ENCODE results near the gene PLCG2.

Gene PLCG2

DNA sequence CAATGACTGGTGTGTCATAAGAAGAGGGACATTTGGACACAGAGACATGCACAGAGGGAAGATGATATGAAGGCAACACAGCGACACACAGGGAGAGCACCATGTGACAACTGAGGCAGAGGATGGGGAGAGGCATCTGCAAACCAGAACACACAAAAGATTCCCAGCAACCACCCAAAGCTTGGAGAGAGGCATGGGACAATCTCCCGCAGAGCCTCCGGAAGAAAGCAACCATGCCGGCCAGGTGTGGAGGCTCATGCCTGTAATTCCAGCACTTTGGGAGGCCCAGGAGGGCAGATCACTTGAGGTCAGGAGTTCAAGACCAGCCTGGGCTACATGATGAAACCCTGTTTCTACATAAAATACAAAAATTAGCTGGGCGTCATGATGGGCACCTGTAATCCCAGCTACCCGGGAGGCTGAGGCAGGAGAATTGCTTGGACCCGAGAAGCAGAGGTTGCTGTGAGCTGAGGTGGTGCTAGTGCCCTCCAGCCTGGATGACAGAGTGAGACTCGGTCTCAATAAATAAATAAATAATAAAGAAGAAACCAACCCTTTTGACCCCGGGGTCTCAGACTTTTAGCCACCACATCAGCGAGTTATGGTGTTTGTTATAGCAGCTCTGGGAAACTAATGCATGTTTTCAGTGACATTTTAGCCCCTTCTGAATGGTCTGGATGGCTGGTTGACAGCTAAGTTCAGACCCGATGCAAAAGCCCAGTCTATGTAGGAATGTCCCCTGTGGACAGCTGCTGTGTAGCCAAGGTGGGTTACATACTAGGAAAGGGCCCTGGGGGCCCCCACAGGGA is 13.8 kb upstream of the PLCG2 start:
- TF ChIP-seq POLR2AphosphoS5 (IDR thresholded peaks at IDR 0.05; ENCODE audit: borderline replicate concordance, low read depth, low read length): no peak
- TF ChIP-seq EZH2 (IDR thresholded peaks at IDR 0.05): no peak
- no peak for TF ChIP-seq FOXP2 (optimal IDR thresholded peaks at IDR 0.05; ENCODE audit: control extremely low read depth, extremely low read length, insufficient read depth)

DNA sequence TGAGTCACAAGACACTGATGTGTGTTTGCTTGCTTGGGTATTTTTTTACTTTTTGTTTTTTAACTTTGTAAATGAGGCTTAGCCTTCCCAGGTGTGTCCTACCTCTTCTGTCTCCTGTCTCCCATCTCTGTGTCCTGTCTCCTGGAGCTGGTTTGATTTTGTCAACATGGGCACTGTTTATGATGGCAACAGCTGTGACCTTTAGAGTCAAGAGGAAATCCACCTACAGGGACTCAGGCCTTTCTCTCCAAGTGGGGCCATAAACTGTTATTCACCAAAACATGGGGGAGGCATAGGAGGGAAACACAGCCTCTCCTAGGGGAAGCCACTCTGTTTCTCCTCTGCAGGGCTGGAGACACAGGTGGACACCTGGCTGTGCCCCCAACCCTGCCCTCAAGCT is 13.1 kb upstream of the PLCG2 start:
- Histone ChIP-seq H3K4me3 (no peak overlapping the region), H3K9me3 (ENCODE audit: low read depth, low read length) (no peaks in the 10 kb centered on the region), H3K27ac (no peak overlapping the region), H3K36me3 (ENCODE audit: insufficient read depth, low read length) (no peaks in the 10 kb centered on the region), H3K9ac (ENCODE audit: insufficient read length) (no peak overlapping the region)
- no peak for TF ChIP-seq FOXP2 (optimal IDR thresholded peaks at IDR 0.05; ENCODE audit: control extremely low read depth, extremely low read length, insufficient read depth)
- no peak for TF ChIP-seq POLR2AphosphoS5 (IDR thresholded peaks at IDR 0.05; ENCODE audit: borderline replicate concordance, low read depth, low read length)
- no peak for TF ChIP-seq EZH2 (IDR thresholded peaks at IDR 0.05)
- no peak for DNase-seq (ENCODE audit: low read depth, low spot score)

More for the DNA sequence above, 13.8 kb upstream of the PLCG2 start:
- DNase-seq (ENCODE audit: low read depth, low spot score): no peak
- Histone ChIP-seq H3K9ac (ENCODE audit: insufficient read length) (no peak overlapping the region), H3K36me3 (ENCODE audit: insufficient read depth, low read length) (no peaks in the 10 kb centered on the region), H3K27ac (no peak overlapping the region), H3K9me3 (ENCODE audit: low read depth, low read length) (no peaks in the 10 kb centered on the region), H3K4me3 (no peak overlapping the region)

DNA sequence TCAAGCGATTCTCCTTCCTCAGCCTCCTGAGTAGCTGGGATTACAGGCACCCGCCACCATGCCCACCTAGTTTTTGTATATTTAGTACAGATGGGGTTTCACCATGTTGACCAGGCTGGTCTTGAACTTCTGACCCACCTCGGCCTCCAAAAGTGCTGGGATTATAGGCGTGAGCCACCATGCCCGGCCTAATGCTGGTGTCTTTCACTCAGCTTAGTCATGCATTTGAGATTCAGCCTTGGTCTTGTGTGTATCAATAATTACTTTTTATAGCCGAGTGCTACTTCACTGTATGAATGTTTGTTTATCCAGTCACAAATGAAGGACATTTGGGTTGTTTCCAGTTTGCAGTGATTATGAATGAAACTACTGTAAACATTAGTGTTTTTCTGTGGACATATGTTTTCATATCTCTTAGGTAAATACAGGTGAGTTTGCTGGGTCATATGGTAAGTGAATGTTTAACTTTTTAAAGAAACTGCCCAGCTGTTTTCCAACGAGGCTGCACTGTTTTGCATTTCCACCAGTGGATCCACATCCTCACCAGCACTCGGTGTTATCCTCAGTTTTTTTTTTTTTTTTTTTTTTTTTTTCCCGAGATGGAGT is 11.0 kb upstream of the PLCG2 start:
- Histone ChIP-seq H3K27ac (no peak overlapping the region), H3K4me3 (no peak overlapping the region), H3K9ac (ENCODE audit: insufficient read length) (no peak overlapping the region), H3K9me3 (ENCODE audit: low read depth, low read length) (no peaks in the 10 kb centered on the region), H3K36me3 (ENCODE audit: insufficient read depth, low read length) (no peaks in the 10 kb centered on the region)
- no peak for DNase-seq (ENCODE audit: low read depth, low spot score)
- TF ChIP-seq POLR2AphosphoS5 (IDR thresholded peaks at IDR 0.05; ENCODE audit: borderline replicate concordance, low read depth, low read length) (no peak), FOXP2 (optimal IDR thresholded peaks at IDR 0.05; ENCODE audit: control extremely low read depth, extremely low read length, insufficient read depth) (no peak), EZH2 (IDR thresholded peaks at IDR 0.05) (no peak)

DNA sequence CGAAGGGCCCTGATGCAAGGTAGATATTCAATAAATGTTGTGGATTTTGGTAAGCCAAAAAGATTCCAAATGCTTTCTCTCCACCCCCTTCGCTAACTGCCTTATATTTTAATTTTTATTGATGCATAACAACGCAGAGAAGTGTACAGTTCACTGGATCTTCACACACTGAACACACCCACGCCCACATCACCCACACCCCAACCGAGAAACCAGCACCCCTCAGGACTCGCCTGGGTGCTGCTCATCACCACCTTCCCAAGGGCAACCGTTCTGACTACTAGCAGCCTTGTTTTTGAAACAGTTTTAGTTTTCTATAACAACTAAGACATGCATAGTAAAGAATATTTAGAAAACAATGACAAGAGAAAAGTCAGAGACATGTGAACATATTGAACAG is 9.1 kb upstream of the PLCG2 start:
- Histone ChIP-seq H3K36me3 (ENCODE audit: insufficient read depth, low read length) (no peaks in the 10 kb centered on the region), H3K4me3 (no peak overlapping the region), H3K9ac (ENCODE audit: insufficient read length) (no peak overlapping the region), H3K27ac (no peak overlapping the region), H3K9me3 (ENCODE audit: low read depth, low read length) (no peaks in the 10 kb centered on the region)
- no peak for DNase-seq (ENCODE audit: low read depth, low spot score)
- no peak for TF ChIP-seq EZH2 (IDR thresholded peaks at IDR 0.05)
- no peak for TF ChIP-seq FOXP2 (optimal IDR thresholded peaks at IDR 0.05; ENCODE audit: control extremely low read depth, extremely low read length, insufficient read depth)
- TF ChIP-seq POLR2AphosphoS5 (IDR thresholded peaks at IDR 0.05; ENCODE audit: borderline replicate concordance, low read depth, low read length): no peak

DNA sequence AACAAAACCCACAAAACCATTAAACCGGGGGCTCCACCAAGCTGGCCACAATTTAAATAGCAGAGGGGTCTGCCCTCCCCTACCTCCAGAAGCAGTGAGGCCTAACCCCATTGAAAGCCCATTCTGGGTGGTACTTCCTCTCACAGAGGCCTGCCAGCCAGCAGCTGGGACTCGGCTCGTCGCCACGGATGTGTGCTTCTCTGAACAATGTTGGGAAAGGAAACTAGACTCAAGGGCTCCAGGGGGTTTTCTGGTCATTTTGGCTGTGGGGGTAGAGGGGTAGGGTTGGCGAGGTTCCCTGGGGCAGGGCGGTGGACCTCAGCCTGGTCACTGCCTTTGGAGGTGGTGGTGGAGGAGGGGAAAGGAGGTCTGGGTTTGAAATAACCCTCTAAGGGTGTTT is 4.7 kb upstream of the PLCG2 start:
- no peak overlapping the region for H3K9ac ChIP-seq (ENCODE audit: insufficient read length)
- no peak overlapping the region for H3K4me3 ChIP-seq
- no peaks in the 10 kb centered on the region for H3K36me3 ChIP-seq (ENCODE audit: insufficient read depth, low read length)
- DNase-seq (ENCODE audit: low read depth, low spot score): no peak
- TF ChIP-seq EZH2 (IDR thresholded peaks at IDR 0.05) (no peak), POLR2AphosphoS5 (IDR thresholded peaks at IDR 0.05; ENCODE audit: borderline replicate concordance, low read depth, low read length) (no peak), FOXP2 (optimal IDR thresholded peaks at IDR 0.05; ENCODE audit: control extremely low read depth, extremely low read length, insufficient read depth) (no peak)
- H3K9me3 ChIP-seq (ENCODE audit: low read depth, low read length): no peaks in the 10 kb centered on the region
- no peak overlapping the region for H3K27ac ChIP-seq

DNA sequence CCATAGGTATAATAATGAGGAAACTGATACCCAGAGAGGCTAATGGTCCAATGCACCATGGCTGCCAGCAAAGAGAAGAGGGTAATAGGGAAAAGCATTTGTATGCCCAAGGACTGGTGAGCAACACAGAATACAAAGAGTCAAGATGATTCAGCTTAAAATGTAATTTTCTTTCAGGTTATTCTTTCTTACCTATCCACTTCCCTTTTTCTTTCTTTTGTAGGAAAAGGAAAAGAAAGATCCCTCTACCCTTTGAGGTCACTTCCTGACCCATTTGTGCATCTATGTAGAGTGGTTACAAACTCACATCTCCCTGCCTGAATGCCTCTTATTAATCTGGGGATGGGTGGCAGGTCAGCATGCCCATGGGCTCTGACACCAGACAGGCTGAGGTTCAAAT is 3.5 kb upstream of the PLCG2 start:
- TF ChIP-seq FOXP2 (optimal IDR thresholded peaks at IDR 0.05; ENCODE audit: control extremely low read depth, extremely low read length, insufficient read depth) (no peak), POLR2AphosphoS5 (IDR thresholded peaks at IDR 0.05; ENCODE audit: borderline replicate concordance, low read depth, low read length) (no peak)
- H3K4me3 ChIP-seq: no peak overlapping the region
- no peaks in the 10 kb centered on the region for H3K36me3 ChIP-seq (ENCODE audit: insufficient read depth, low read length)
- H3K9me3 ChIP-seq (ENCODE audit: low read depth, low read length): no peaks in the 10 kb centered on the region
- no peak for DNase-seq (ENCODE audit: low read depth, low spot score)
- H3K27ac ChIP-seq: no peak overlapping the region
- no peak overlapping the region for H3K9ac ChIP-seq (ENCODE audit: insufficient read length)

DNA sequence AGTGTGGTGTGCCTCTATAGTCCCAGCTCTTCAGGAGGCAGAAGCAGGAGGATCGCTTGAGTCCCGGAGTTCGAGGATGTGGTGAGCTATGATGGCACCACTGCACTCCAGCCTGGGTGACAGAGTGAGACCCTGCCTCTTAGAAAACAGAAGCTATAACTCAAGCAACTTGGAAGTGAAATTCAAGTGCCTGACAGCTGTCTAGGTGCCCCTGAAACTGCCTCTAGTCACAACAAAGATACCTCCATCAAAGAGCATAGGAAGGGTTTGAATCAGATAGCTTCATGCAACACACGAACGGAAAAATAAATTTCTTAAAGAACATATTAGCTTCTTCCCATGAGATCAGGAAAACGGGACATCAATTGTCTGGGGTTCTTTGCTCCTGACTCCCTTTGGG is 860 bp upstream of the PLCG2 start:
- H3K27ac ChIP-seq: no peak overlapping the region
- no peak for DNase-seq (ENCODE audit: low read depth, low spot score)
- TF ChIP-seq POLR2AphosphoS5 (IDR thresholded peaks at IDR 0.05; ENCODE audit: borderline replicate concordance, low read depth, low read length) (no peak), FOXP2 (optimal IDR thresholded peaks at IDR 0.05; ENCODE audit: control extremely low read depth, extremely low read length, insufficient read depth) (no peak), EZH2 (IDR thresholded peaks at IDR 0.05) (no peak)
- H3K4me3 ChIP-seq: no peak overlapping the region
- no peaks in the 10 kb centered on the region for H3K36me3 ChIP-seq (ENCODE audit: insufficient read depth, low read length)
- H3K9ac ChIP-seq (ENCODE audit: insufficient read length): no peak overlapping the region
- no peaks in the 10 kb centered on the region for H3K9me3 ChIP-seq (ENCODE audit: low read depth, low read length)

DNA sequence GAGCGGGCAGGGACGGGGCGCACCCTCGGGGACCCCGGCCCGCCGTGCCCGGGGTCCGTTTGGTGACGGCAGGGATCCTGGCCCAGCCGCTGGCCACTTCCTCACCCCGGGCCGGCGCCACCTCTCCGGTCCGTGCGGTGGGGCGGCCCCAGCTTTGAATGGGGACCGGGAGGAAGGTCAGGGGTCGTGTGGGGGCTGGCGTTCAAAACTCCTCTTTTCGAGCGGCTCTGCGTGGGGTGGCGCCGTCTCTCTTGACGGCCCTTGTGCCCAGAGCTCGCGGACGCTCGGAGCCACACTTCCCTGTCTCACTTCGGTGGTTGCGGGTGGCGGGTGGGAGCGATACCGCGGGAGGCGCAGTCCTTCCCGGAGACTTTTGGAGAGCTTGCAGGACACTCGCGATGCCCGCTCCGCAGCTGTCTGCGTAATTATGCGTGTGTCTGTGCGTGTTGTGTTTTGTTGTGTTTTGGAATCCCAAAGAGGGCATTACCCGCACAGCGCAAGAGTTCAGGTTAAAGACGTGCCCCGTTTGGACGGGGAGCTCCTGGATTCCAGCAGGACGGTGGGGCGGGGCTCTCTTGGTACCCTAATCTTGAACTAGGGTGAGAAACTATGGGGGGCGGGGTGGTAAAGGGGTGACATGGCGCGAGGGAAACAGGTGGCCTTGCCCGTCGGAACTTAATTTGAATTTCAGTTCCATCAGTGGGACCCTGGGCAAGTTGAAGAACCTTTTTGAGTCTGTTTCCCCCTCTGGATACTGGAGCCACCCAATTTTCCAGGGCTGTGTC is 637 bp downstream of the PLCG2 start:
- H3K9ac ChIP-seq (ENCODE audit: insufficient read length): peak overlapping the region; percentile 45
- H3K27ac ChIP-seq: no peak overlapping the region
- H3K4me3 ChIP-seq: peak overlapping the region; percentile 76
- no peak for DNase-seq (ENCODE audit: low read depth, low spot score)
- TF ChIP-seq FOXP2 (optimal IDR thresholded peaks at IDR 0.05; ENCODE audit: control extremely low read depth, extremely low read length, insufficient read depth) (no peak), POLR2AphosphoS5 (IDR thresholded peaks at IDR 0.05; ENCODE audit: borderline replicate concordance, low read depth, low read length) (no peak), EZH2 (IDR thresholded peaks at IDR 0.05) (no peak)
- no peaks in the 10 kb centered on the region for H3K36me3 ChIP-seq (ENCODE audit: insufficient read depth, low read length)
- H3K9me3 ChIP-seq (ENCODE audit: low read depth, low read length): no peaks in the 10 kb centered on the region

All from SK-N-MC (cell line).